Keratinocyte (primary cell): ENCODE results near the gene TRIM69.

ENCODE experiments used
- EZH2 ChIP-seq: IDR thresholded peaks from one replicate; pipeline ENCODE4 v1.6.1; 2012; ENCODE audit warnings: inconsistent platforms, mild to moderate bottlenecking, low read length, moderate library complexity
- TF ChIP-seq, protein P1 (sequence below), 3 experiments: IDR thresholded peaks in 1 of 3; conservative IDR thresholded peaks in 1 of 3; optimal IDR thresholded peaks in 1 of 3; 2 replicates in 2 of 3; 3 replicates in 1 of 3; pipeline versions ENCODE3 to v1.5.1; 2011; ENCODE audit warnings: low read length in 3 of 3, mild to moderate bottlenecking in 3 of 3, moderate library complexity in 2 of 3, control low read depth in 1 of 3, inconsistent platforms in 1 of 3; ENCODE audit not compliant: insufficient read depth in 2 of 3; ENCODE audit errors: extremely low read depth in 1 of 3

DNA sequence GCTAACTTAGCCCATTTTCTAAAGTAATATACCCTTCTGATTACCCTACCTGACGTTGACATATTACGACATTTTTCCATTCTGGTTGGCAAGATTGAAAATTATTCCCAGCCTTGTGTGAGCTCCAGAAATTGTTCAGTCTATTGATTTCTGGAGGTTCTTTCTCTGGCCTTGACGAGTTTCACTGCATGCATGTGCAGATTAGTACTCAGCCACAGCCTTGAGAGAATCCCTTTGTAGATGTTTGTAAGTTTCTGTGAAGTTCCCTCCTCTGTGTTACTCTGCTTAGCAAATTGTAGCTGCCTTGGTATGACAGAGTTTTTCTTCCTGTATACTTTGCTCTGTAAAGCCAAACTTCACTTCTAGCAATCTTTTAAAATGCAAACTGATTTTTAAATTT lies 27.5 kb downstream of the TRIM69 start:
- TF ChIP-seq EZH2, result no peak
- TF ChIP-seq, protein P1, sequence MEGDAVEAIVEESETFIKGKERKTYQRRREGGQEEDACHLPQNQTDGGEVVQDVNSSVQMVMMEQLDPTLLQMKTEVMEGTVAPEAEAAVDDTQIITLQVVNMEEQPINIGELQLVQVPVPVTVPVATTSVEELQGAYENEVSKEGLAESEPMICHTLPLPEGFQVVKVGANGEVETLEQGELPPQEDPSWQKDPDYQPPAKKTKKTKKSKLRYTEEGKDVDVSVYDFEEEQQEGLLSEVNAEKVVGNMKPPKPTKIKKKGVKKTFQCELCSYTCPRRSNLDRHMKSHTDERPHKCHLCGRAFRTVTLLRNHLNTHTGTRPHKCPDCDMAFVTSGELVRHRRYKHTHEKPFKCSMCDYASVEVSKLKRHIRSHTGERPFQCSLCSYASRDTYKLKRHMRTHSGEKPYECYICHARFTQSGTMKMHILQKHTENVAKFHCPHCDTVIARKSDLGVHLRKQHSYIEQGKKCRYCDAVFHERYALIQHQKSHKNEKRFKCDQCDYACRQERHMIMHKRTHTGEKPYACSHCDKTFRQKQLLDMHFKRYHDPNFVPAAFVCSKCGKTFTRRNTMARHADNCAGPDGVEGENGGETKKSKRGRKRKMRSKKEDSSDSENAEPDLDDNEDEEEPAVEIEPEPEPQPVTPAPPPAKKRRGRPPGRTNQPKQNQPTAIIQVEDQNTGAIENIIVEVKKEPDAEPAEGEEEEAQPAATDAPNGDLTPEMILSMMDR (optimal IDR thresholded peaks at IDR 0.05 in 1 of 3, IDR thresholded peaks at IDR 0.05 in 1 of 3, conservative IDR thresholded peaks at IDR 0.05 in 1 of 3; ENCODE audit: extremely low read depth in 1 of 3, insufficient read depth in 2 of 3, low read length in 3 of 3), result no peak
